Stimulated activated CD8-positive, alpha-beta memory T cell treated with anti-CD3 and anti-CD28 coated beads, Interleukin-12 subunit alpha, Interleukin-12 subunit beta, amount 100 ng/mL, for 24 hours (primary cell): ENCODE data around the gene ANXA4.
"Not testable (repeated sequence)": the region's sequence is repeated elsewhere in the genome, so short reads cannot be mapped to it uniquely, and the experiment has no call there.

ENCODE experiments used
- DNase-seq: peaks from one replicate; pipeline ENCODE4 v3.0.0-alpha.2; 2020; ENCODE audit errors: extremely low read depth

Gene ANXA4

GRCh38 chr2:69754633-69755032 lies 12.7 kb downstream of the ANXA4 start:
- no peak for DNase-seq

DNA sequence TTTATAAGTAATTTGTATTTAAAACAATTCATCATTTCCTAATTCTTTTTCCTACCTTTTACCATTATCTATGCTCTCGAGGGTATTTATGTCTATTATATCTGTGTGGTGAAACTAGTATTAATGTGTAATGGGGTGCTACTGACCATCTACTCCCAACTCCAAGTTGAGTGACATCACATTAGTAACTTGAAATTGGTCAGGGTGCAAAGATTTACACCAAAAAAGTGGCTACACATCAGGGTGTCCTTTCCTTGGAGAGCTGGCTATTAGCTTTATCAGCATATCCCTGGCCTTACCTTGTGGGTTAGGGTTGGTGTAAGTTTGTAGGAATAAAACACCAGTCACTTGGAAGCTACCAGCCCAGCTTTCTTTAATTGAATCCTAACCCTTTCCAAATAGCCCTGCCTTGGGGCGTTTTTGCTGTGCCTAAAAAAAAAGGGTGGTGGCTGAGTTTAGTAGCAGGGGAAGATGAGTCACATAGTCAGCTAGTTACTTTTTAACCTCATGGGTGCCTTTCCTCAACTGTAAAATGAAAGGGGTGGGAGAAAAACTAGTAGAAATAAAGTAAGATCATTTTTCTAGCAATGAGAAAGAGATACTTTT lies 14.0 kb downstream of the ANXA4 start:
- no peak for DNase-seq

GRCh38 chr2:69762025-69762424 lies 20.1 kb downstream of the ANXA4 start:
- DNase-seq = no peak

GRCh38 chr2:69762513-69763494 lies 20.9 kb downstream of the ANXA4 start:
- DNase-seq = no peak

GRCh38 chr2:69763831-69764230 lies 21.9 kb downstream of the ANXA4 start:
- DNase-seq = not testable (repeated sequence)

- no peak for DNase-seq
Measured at GRCh38 chr2:69764286-69765095, 22.6 kb downstream of the ANXA4 start.

DNA sequence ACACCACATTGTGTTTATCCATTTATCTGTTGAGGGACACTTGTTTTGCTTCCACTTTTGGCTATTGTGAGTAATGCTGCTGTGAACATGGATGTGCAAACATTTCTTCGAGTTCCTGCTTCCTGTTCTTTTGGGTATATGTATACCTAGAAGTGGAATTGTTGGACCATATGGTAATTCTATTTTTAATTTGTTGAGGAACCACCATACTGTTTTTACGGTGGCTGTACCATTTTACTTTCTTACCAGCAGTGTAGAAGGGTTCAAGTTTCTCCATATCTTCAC lies 23.1 kb downstream of the ANXA4 start:
- no peak for DNase-seq

GRCh38 chr2:69766014-69766413 lies 24.1 kb downstream of the ANXA4 start:
- no peak for DNase-seq

DNA sequence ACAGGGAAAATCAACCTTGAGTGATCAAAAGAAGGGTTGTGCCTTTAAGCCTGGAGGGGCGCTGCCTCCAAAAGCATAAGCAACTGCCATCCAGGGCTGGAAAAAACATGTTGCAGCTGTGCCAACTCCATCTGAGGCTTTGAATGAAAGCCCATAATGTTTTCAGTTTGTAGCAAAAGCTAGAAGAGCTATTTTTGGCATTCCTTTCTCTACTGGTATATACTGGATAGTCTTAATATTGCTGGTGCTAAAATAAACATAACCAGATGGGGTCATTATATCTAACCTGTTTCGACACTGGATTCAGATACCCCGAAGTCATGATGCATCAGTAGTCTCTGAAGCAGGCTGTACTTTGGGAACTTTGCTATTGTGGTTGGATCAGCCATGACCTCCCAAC lies 25.1 kb downstream of the ANXA4 start:
- DNase-seq = no peak

DNA sequence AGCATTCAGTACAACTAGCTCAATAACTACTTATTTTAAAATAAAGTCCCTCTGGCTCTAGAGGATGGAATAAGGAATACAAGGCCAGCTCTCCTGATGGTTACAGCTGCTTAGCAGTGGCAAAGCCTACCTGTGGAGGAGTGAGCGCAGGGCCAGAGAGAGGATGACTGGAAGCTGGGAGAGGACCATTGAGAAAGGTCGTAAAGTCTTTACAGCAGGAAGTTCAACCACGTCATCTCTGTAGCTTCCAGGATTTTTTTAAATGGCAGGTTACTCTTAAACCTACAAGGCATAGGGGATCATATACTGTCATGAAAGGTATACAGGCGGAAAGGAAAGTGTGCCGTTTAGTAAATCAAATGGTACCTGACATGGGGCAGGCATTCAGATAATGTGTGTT lies 26.3 kb downstream of the ANXA4 start:
- no peak for DNase-seq

- DNase-seq = no peak
Measured at GRCh38 chr2:69768789-69769188, 26.9 kb downstream of the ANXA4 start.

DNA sequence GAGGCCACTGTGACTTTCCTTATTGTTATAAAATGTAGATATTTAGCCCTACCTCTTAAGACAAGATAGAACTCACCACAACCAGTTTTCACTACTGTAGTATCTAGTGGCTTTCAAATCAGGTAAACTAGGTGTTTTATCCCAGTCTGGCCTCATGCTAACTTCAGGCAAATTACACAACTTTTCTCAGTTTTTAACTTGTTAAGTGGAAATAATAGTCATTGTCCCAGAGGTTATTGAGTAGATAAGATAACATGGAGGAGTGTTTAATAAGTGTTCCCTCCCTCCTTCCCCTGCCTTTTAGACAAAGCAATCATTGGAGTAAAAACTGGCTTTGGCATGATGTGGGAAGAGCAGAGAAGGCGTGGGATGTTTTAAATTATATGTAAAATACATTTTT lies 27.3 kb downstream of the ANXA4 start:
- DNase-seq = no peak

DNA sequence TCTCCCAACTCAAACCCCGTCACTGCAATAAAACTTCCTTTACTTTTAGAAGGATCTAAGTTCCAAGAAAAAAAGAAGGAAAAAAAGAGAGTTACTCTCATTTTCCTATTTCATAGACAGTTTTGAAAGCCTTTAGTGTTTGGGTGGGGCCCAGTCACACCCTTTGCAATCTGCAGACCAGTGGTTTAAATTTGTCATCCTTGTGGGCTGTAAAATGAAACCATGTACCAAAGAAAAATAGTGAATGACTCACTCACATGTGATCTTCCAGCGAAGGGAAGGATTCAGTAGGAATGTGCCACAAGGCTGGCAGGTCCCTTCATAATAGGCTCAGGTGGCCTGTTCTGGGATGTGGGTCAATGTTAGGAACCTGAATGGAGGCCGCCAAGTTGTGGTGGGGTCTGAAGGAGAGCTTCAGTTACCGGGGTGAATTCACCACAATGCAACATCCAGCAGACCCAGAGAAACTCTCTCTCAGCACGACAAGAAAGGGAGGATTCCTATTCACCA lies 28.3 kb downstream of the ANXA4 start:
- DNase-seq = no peak

DNA sequence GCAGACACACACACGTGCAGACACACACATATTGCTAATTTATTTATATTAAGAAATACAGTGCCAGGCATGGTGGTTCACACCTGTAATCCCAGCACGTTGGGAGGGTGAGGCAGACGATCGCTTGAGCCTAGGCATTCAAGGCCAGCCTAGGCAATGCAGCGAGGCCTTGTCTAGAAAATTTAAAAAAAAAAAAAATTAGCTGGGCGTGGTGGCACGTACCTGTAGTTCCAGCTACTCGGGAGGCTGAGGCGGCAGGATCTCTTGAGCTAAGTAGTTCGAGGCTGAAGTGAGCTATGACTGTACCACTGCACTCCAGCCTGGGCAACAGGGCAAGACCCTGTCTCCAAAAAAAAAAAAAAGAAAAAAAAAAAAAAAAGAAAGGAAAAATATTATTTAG lies 28.8 kb downstream of the ANXA4 start:
- DNase-seq = no peak

GRCh38 chr2:69771461-69771860 lies 29.5 kb downstream of the ANXA4 start:
- DNase-seq = no peak

DNA sequence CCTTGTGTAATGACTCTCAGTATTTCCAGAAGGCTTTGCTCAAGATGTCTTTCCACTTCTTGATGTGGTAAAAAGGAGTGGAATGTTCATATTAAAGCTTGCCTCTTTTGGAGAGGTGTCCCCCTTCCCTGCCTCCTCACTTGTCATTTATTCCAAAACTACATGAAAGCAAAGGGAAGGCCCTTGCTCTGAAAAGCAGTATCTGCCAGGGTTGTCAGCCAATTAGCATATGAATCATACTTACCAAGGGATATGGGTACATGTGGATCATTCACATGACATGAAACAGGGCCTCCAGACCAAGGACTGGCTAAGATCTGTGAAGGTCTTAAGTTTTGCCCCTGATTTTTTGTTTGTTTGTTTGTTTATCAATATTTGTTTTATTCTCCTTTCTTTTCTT lies 31.3 kb downstream of the ANXA4 start:
- no peak for DNase-seq

DNA sequence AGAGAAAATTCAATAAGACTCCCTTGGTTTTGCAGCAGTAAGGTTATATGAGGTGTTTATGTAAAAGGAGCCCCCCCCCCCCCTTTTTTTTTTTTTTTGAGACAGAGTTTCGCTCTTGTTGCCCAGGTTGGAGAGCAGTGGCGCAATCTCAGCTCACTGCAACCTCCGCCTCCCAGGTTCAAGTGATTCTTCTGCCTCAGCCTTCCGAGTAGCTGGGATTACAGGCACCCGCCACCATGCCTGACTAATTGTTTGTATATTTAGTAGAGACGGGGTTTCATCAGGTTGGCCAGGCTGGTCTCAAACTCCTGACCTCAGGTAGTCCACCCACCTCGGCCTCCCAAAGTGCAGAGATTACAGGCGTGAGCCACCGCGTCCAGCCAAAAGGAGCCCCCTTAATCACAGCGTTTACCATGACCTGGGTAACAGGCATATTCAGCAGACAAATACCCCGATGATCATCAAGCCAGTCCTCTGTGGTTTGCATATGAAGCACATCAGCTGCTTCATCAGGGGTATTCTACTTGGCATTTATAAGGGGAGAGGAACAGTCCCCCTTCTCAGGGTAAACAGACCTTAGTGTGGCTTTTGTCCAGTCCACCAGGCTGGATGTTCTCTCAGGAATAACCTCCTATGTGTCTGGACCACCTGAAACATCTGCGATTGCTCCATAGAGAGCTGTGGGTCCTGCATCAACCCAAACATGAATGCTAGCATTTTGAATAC lies 32.5 kb downstream of the ANXA4 start:
- not testable (repeated sequence) for DNase-seq

- DNase-seq = no peak
Measured at GRCh38 chr2:69774984-69775982, 33.3 kb downstream of the ANXA4 start.

DNA sequence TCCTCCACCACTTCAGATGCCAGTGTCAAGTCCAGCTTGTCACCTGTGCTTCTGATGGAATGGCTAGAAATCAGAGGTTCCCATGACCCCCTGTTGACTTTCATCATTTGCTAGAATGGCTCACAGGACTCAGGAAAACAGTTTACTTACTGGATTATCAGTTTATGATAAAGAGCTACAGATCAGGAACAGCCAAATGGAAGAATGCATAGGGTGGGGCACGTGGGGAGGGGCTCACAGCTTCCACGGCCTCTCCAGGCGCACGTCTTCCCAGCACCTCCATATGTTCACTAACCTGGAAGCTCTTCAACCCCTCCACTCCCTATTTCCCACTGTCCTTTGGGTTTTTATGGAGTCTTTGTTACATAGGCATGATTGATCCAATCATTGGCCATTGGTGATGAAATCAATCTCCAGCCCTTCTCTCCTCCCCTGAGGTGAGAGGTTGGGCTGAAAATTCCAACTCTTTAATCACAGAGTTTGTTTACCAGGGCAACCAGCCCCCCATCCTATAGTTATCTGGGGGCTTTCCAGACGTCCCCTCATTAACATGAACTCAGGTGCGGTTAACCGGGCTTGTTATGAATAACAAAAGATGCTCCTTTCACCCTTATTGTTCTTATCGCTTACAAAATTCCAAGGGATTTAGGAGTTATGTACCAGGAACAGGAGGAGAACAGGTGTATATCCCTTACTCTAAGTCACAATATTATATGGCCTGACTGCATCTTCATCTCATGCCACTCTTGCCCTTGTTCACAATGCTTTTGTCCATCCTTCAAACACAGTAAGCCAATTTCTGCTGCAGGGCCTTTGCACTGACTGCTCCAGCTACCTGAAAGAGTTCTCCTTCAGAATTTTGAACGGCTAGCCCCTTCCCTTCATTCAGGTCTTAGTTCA lies 35.2 kb downstream of the ANXA4 start:
- no peak for DNase-seq

- DNase-seq = no peak
Measured at GRCh38 chr2:69777786-69778105, 35.8 kb downstream of the ANXA4 start.
